Measurements from ENCODE around the gene HEBP1. TPM values are rescaled to one million over a fixed set of nuclear protein-coding genes. Genes with fewer than 3 reads are reported as not detected.
A peak's percentile ranks its signal among the peaks of the same experiment; 100 is the strongest.

Gene HEBP1
- total RNA-seq, 6 experiments from 2014 or later, result 45.8 to 100 (median 68.9) TPM

DNA sequence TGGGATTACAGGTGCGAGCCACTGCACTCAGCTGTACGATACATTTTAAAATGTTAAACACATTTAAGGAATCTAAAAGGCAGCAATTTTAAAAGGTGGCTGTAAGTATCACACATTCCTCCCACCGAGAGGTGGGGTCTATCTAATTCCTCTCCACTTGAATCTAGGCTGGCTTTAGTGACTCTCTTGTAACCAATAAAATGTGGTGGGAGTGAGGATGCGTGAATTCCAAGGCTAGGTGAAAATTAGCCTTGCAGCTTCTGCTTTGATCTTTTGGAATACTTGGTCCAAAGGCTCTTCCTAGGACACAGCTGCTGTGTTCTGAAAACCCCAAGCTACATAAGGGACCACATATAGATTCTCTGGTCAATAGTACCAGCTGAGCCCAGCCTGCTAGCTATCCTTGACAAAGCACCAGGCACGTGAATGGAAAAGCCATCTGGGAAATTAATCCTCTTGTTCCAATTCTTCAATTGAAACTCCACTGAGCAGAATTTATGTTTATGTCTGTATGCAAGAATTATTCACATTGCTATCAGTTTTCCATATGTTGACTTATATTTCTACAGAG lies 39.3 kb downstream of the HEBP1 start:
- Histone ChIP-seq H3K27me3 (no peaks in the 10 kb centered on the region), H3K9me3 (no peaks in the 10 kb centered on the region), H3K27ac (no peak overlapping the region), H3K4me3 (no peak overlapping the region), H3K4me1 (no peaks in the 10 kb centered on the region), H3K36me3 (no peaks in the 10 kb centered on the region)
- TF ChIP-seq POLR2A (IDR thresholded peaks at IDR 0.05) (no peak), CTCF (IDR thresholded peaks at IDR 0.05) (no peak)
- DNase-seq (no peak), ATAC-seq (no peak)
- whole genome bisulfite sequencing (ENCODE audit: insufficient coverage, low coverage, low lambda C conversion rate, missing lambda C conversion rate), result 75% methylated on average over 5 of the region's 5 CpGs
- intact Hi-C loops (cut with DNase I), result no loop called here

DNA sequence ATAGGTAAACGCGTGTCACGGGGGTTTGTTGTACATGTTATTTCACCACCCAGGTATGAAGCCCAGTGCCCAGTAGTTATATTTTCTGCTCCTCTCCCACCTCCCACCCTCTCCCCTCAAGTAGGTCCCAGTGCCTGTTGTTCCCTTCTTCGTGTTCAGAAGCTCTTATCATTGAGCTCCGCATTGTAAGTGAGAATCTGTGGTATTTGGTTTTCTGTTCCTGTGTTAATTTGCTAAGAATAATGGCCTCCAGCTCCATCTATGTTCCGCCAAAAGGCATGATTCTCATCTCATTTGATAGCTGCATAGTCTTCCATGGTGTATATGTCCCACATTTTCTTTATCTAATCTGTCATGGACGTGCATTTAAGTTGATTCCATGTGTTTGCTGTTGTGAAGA lies 41.2 kb downstream of the HEBP1 start:
- Histone ChIP-seq H3K9me3 (no peaks in the 10 kb centered on the region), H3K27ac (no peak overlapping the region), H3K4me1 (peaks cover 0 to 11% (median 0%) of the 10 kb centered on the region in 4 donors), H3K36me3 (no peaks in the 10 kb centered on the region), H3K4me3 (no peak overlapping the region), H3K27me3 (no peaks in the 10 kb centered on the region)
- intact Hi-C loops (cut with DNase I), result no loop called here
- no peak for DNase-seq
- ATAC-seq, result no peak
- TF ChIP-seq POLR2A (IDR thresholded peaks at IDR 0.05) (no peak), CTCF (IDR thresholded peaks at IDR 0.05) (no peak)
- WGBS (ENCODE audit: insufficient coverage, low coverage, low lambda C conversion rate, missing lambda C conversion rate), result 65% methylated on average over 7 of the region's 7 CpGs

GRCh38 chr12:12954878-12955625 lies 45.0 kb downstream of the HEBP1 start:
- Histone ChIP-seq H3K27ac (no peak overlapping the region), H3K4me3 (no peak overlapping the region), H3K27me3 (no peaks in the 10 kb centered on the region), H3K36me3 (no peaks in the 10 kb centered on the region), H3K9me3 (no peaks in the 10 kb centered on the region), H3K4me1 (peaks cover 0 to 11% (median 0%) of the 10 kb centered on the region in 4 donors)
- ATAC-seq (peak in 3 of 4 donors; percentile 38 to 66 (median 44)), DNase-seq (no peak)
- TF ChIP-seq POLR2A (IDR thresholded peaks at IDR 0.05) (no peak), CTCF (IDR thresholded peaks at IDR 0.05) (no peak)
- intact Hi-C loops (cut with DNase I), result no loop called here
- 85% methylated on average over 2 of the region's 6 CpGs for whole genome bisulfite sequencing (ENCODE audit: insufficient coverage, low coverage, low lambda C conversion rate, missing lambda C conversion rate)

GRCh38 chr12:12954356-12954755 lies 45.7 kb downstream of the HEBP1 start:
- no peak overlapping the region for H3K27ac ChIP-seq
- H3K4me1 ChIP-seq, result peaks cover 0 to 11% (median 0%) of the 10 kb centered on the region in 4 donors
- no peak for DNase-seq
- intact Hi-C loops (cut with DNase I), result no loop called here
- ATAC-seq, result no peak
- WGBS (ENCODE audit: insufficient coverage, low coverage, low lambda C conversion rate, missing lambda C conversion rate), result 77% methylated on average over 4 of the region's 4 CpGs
- H3K27me3 ChIP-seq, result no peaks in the 10 kb centered on the region
- TF ChIP-seq POLR2A (IDR thresholded peaks at IDR 0.05) (no peak), CTCF (IDR thresholded peaks at IDR 0.05) (no peak)
- H3K9me3 ChIP-seq, result no peaks in the 10 kb centered on the region
- no peak overlapping the region for H3K4me3 ChIP-seq
- no peaks in the 10 kb centered on the region for H3K36me3 ChIP-seq
